H1 (cell line): ENCODE measurements around the gene KLHL17. TPM values are rescaled to one million over a fixed set of nuclear protein-coding genes. Genes with fewer than 3 reads are reported as not detected.

Experiments
- CTCF ChIA-PET: fragments of 300-600 bp; sonication (Branson Sonifier 250); formaldehyde crosslinking; loops from one replicate; lab custom pipeline; 2021; ENCODE audit not compliant: partially characterized antibody; lab: Charles Lee
- POLR2A ChIA-PET: fragments of 300-600 bp; sonication (Branson Sonifier 250); formaldehyde crosslinking; loops from one replicate; lab custom pipeline; 2021; ENCODE audit warnings: inconsistent platforms; ENCODE audit not compliant: partially characterized antibody; lab: Charles Lee
- DNase-seq, 2 experiments: peaks; one replicate each; pipeline versions ENCODE4 v3.0.0 to v3.0.0-alpha.2; 2010 to 2022; ENCODE audit warnings: low spot score in 2 of 2, low read depth in 1 of 2, mixed read lengths in 1 of 2
- FAIRE-seq: peaks from 2 replicates; lab custom pipeline; 2011; peaks lifted over from hg19 to GRCh38; lab: Jason Lieb, UNC
- H2AFZ ChIP-seq: 2 replicates; pipeline ENCODE4 v1.8.1; 2012; ENCODE audit warnings: low read length, inconsistent platforms
- H2AK5ac ChIP-seq: 2 replicates; pipeline ENCODE4 v1.6.1; 2013; ENCODE audit warnings: low read depth, low read length
- H2BK120ac ChIP-seq: replicated peaks from 2 replicates; pipeline ENCODE3; 2013; ENCODE audit warnings: low read depth, low read length, inconsistent platforms
- H2BK12ac ChIP-seq: 2 replicates; pipeline ENCODE4 v1.6.1; 2013; ENCODE audit warnings: low read depth, low read length
- H2BK15ac ChIP-seq: 2 replicates; pipeline ENCODE4 v1.6.1; 2013; ENCODE audit warnings: low read length
- H2BK20ac ChIP-seq: 2 replicates; pipeline ENCODE4 v1.6.1; 2013; ENCODE audit warnings: low read length
- H2BK5ac ChIP-seq: 2 replicates; pipeline ENCODE4 v1.6.1; 2013; ENCODE audit warnings: low read depth, low read length
- H3K14ac ChIP-seq: 2 replicates; pipeline ENCODE4 v1.6.1; 2013; ENCODE audit warnings: inconsistent platforms; ENCODE audit not compliant: insufficient read length
- H3K18ac ChIP-seq: 2 replicates; pipeline ENCODE4 v1.6.1; 2013; ENCODE audit warnings: low read length; ENCODE audit errors: extremely low read depth
- H3K23ac ChIP-seq: 2 replicates; pipeline ENCODE4 v1.6.1; 2013; ENCODE audit warnings: inconsistent platforms; ENCODE audit not compliant: insufficient read length
- H3K23me2 ChIP-seq: 2 replicates; pipeline ENCODE4 v1.6.1; 2013; ENCODE audit warnings: low read depth, low read length
- H3K27ac ChIP-seq: 2 replicates; pipeline ENCODE4 v1.6.1; 2011; ENCODE audit warnings: low read depth, low read length, inconsistent platforms
- H3K27me3 ChIP-seq, 4 experiments: replicated peaks in 1 of 4; 1 replicate in 1 of 4; 2 replicates in 3 of 4; pipeline versions ENCODE4 v1.6.1 to v1.8.1; 2011 to 2013; ENCODE audit warnings: low read length in 3 of 4, mild to moderate bottlenecking in 3 of 4, inconsistent platforms in 2 of 4, mixed read lengths in 2 of 4, moderate library complexity in 1 of 4; ENCODE audit not compliant: control insufficient read depth in 3 of 4, insufficient read depth in 3 of 4; ENCODE audit errors: extremely low read depth in 1 of 4
- H3K36me3 ChIP-seq, 4 experiments: 2 replicates each; pipeline versions ENCODE4 v1.6.1 to v1.8.1; 2011 to 2013; ENCODE audit warnings: mild to moderate bottlenecking in 4 of 4, low read length in 3 of 4, moderate library complexity in 2 of 4, control low read depth in 1 of 4, inconsistent platforms in 1 of 4; ENCODE audit not compliant: insufficient read depth in 4 of 4, control insufficient read depth in 2 of 4
- H3K4ac ChIP-seq: replicated peaks from 2 replicates; pipeline ENCODE3; 2013; ENCODE audit warnings: low read length, low read depth, mixed read lengths, inconsistent platforms; ENCODE audit not compliant: insufficient read length
- H3K4me1 ChIP-seq, 4 experiments: replicated peaks in 1 of 4; 1 replicate in 1 of 4; 2 replicates in 3 of 4; pipeline versions ENCODE4 v1.6.1 to v1.8.1; 2011 to 2013; ENCODE audit warnings: low read length in 3 of 4, inconsistent platforms in 2 of 4, mixed read lengths in 1 of 4; ENCODE audit not compliant: insufficient read depth in 4 of 4, control insufficient read depth in 3 of 4
- H3K4me2 ChIP-seq, 2 experiments: 2 replicates each; pipeline versions ENCODE4 v1.6.1 to v1.8.1; 2011 to 2013; ENCODE audit warnings: low read depth in 2 of 2, low read length in 2 of 2, control low read depth in 1 of 2, inconsistent platforms in 1 of 2, mild to moderate bottlenecking in 1 of 2; ENCODE audit not compliant: insufficient read depth in 1 of 2
- H3K4me3 ChIP-seq, 4 experiments: fragments of 200-600, 300-600 bp in 1 of 4; sonication (generic), shearing (Covaris generic), sonication (Bioruptor Twin) in 1 of 4; 2 replicates each; pipeline versions ENCODE4 v1.5.1 to v1.8.1; 2011 to 2016; ENCODE audit warnings: low read length in 4 of 4, low read depth in 3 of 4, control low read depth in 2 of 4, inconsistent platforms in 2 of 4, mild to moderate bottlenecking in 2 of 4, mixed read lengths in 1 of 4, moderate library complexity in 1 of 4; ENCODE audit not compliant: insufficient read depth in 2 of 4; ENCODE audit errors: extremely low read depth in 1 of 4
- H3K56ac ChIP-seq: replicated peaks from 2 replicates; pipeline ENCODE3; 2013; ENCODE audit warnings: low read depth, mild to moderate bottlenecking, mixed read lengths, low read length, inconsistent platforms; ENCODE audit not compliant: insufficient read length
- H3K79me1 ChIP-seq: 2 replicates; pipeline ENCODE4 v1.6.1; 2013; ENCODE audit warnings: low read depth, low read length, control low read depth
- H3K79me2 ChIP-seq, 2 experiments: 2 replicates each; pipeline versions ENCODE4 v1.6.1 to v1.8.1; 2012 to 2013; ENCODE audit warnings: low read length in 2 of 2, mild to moderate bottlenecking in 2 of 2, inconsistent platforms in 1 of 2; ENCODE audit not compliant: insufficient read depth in 2 of 2, control insufficient read depth in 1 of 2
- H3K9ac ChIP-seq, 4 experiments: replicated peaks in 1 of 4; 1 replicate in 1 of 4; 2 replicates in 3 of 4; pipeline versions ENCODE4 v1.6.1 to v1.8.1; 2011 to 2013; ENCODE audit warnings: low read depth in 3 of 4, low read length in 3 of 4, control low read depth in 2 of 4, mild to moderate bottlenecking in 2 of 4, moderate library complexity in 2 of 4, inconsistent platforms in 1 of 4; ENCODE audit errors: extremely low read depth in 1 of 4
- H3K9me3 ChIP-seq, 2 experiments: 2 replicates each; pipeline versions ENCODE4 v1.6.1 to v1.8.1; 2012 to 2013; ENCODE audit warnings: mild to moderate bottlenecking in 2 of 2, moderate library complexity in 2 of 2, control low read depth in 1 of 2, inconsistent platforms in 1 of 2, low read depth in 1 of 2, low read length in 1 of 2, mixed read lengths in 1 of 2; ENCODE audit not compliant: insufficient read depth in 2 of 2
- H4K20me1 ChIP-seq, 2 experiments: replicated peaks in 1 of 2; 2 replicates each; pipeline versions ENCODE3 to v1.8.1; 2011 to 2013; ENCODE audit warnings: inconsistent platforms in 2 of 2, low read length in 2 of 2, mild to moderate bottlenecking in 1 of 2; ENCODE audit not compliant: insufficient read depth in 2 of 2, control insufficient read depth in 1 of 2
- H4K5ac ChIP-seq: 2 replicates; pipeline ENCODE4 v1.6.1; 2013; ENCODE audit warnings: low read length, low read depth, mixed read lengths, inconsistent platforms; ENCODE audit not compliant: insufficient read length
- H4K8ac ChIP-seq: 2 replicates; pipeline ENCODE4 v1.8.0; 2013; ENCODE audit warnings: mild to moderate bottlenecking, moderate library complexity, low read length, inconsistent platforms; ENCODE audit not compliant: insufficient read depth; ENCODE audit errors: extremely low read depth
- H4K91ac ChIP-seq: replicated peaks from 2 replicates; pipeline ENCODE3; 2013; ENCODE audit warnings: low read length, mixed read lengths, inconsistent platforms; ENCODE audit not compliant: insufficient read length
- KDM5A ChIP-seq: fragments of 200-600 bp; IDR thresholded peaks from 2 replicates; pipeline ENCODE4 v1.7.1; 2012; ENCODE audit warnings: mild to moderate bottlenecking, low read length, inconsistent platforms, mixed read lengths
- TCF12 ChIP-seq: IDR thresholded peaks from 2 replicates; pipeline ENCODE4 v1.6.1; 2011; ENCODE audit warnings: low read depth, mild to moderate bottlenecking, low read length
- WGBS, 2 experiments: shearing (Covaris generic) in 1 of 2; methylation state at CpG; one replicate each; pipeline versions ENCODE4 v1.1.6 to v1.1.7; 2013 to 2015; ENCODE audit warnings: low lambda C conversion rate in 2 of 2, mixed read lengths in 2 of 2, inconsistent platforms in 1 of 2, low coverage in 1 of 2, missing lambda C conversion rate in 1 of 2; ENCODE audit not compliant: insufficient replicate concordance in 2 of 2, insufficient coverage in 1 of 2, insufficient read length in 1 of 2; ENCODE audit errors: extremely low coverage in 1 of 2, missing lambda C conversion rate in 1 of 2; 5-methylcytosine and 5-hydroxymethylcytosine counted together
- polyA plus RNA-seq, 7 experiments: library from polyadenylated mRNA; depleted of rRNA in 3 of 7; stranded (reverse) in 5 of 7; unstranded in 2 of 7; fragments of >200 nt in 5 of 7; fragments of 200-250 nt in 2 of 7; gene quantifications; 1 replicate in 5 of 7; 2 replicates in 1 of 7; 4 replicates in 1 of 7; pipeline versions ENCODE4 v1.2.1 to v1.2.3, GENCODE V29; 2011 to 2013; ENCODE audit warnings: missing spikeins in 2 of 7, mixed read lengths in 2 of 7
- total RNA-seq: library from RNA; stranded (reverse); fragmentation: NEBNext Ultra II Directional; extraction: Animal tissue kit (Norgen Biotek cat#: 25700); gene quantifications from 2 replicates; pipeline ENCODE4 v1.2.1, GENCODE V29; 2021
- TF ChIP-seq, protein P1 (sequence below): IDR thresholded peaks from 2 replicates; pipeline ENCODE4 v1.6.1; 2012; ENCODE audit warnings: low read length, inconsistent platforms

Gene KLHL17
- total and polyA plus RNA-seq, 2 of the 8 experiments (the other 6 are each of a cell fraction or from before 2014, with no cell fraction given), result 32.6 to 36.1 TPM

DNA sequence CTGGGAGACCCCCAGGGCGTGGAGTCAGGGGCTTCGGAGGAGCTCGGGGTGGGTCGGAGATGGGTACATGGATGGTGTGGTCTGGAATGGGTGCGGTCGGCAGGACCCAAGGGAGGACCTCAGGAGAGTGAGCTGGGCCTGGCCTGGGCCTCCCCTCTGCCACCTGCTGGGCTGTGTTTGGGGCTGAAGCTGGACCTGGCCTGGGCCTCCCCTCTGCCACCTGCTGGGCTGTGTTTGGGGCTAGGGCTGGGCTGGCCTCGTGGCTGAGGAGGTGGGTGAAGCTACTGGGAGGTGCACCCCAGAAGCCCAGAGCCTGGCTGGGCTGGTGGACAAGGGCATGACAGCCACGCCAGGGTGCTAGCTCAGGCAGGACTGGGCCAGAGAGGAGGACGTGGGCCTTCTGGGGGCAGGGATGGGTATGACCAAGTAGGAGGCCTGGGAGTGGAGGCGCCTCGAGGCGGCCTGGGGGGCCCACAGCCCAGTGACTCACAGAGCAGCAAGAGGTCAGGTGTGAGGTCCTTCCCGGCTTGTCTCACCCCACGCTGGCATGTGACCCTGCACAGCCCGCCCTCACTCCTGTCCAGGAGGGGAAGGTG is 22.2 kb upstream of the KLHL17 start:
- no peak overlapping the region for H3K4me2 ChIP-seq
- no peak overlapping the region for H3K18ac ChIP-seq
- H2BK120ac ChIP-seq, result no peak overlapping the region
- POLR2A ChIA-PET, result interaction anchor here (0.9 to 9.5 kb wide), 3 partner anchors 8 to 17 kb away, joined by 3 to 65 read pairs (median 14); partner anchors contain the start of gene NOC2L
- no peak overlapping the region for H4K5ac ChIP-seq
- H3K27ac ChIP-seq, result no peak overlapping the region
- no peak overlapping the region for H3K4ac ChIP-seq
- no peak overlapping the region for H2BK15ac ChIP-seq
- H2BK12ac ChIP-seq, result no peak overlapping the region
- peaks cover 7% of the 10 kb centered on the region; the same call in 1 of the 2 replicates for H3K23me2 ChIP-seq
- no peak overlapping the region for H3K4me3 ChIP-seq
- no peak overlapping the region for H2AK5ac ChIP-seq
- H4K91ac ChIP-seq, result no peak overlapping the region
- no peak overlapping the region for H3K56ac ChIP-seq
- H3K36me3 ChIP-seq, result peaks cover 0 to 4% (median 0%) of the 10 kb centered on the region in 4 experiments; a peak in 1 of 8 replicates
- H2BK5ac ChIP-seq, result no peak overlapping the region
- H2AFZ ChIP-seq, result no peak overlapping the region
- no peak overlapping the region for H3K9ac ChIP-seq
- H3K9me3 ChIP-seq, result no peaks in the 10 kb centered on the region
- no peak overlapping the region for H3K23ac ChIP-seq
- no peak overlapping the region for H3K14ac ChIP-seq
- peaks cover 5 to 45% (median 30%) of the 10 kb centered on the region in 4 experiments for H3K4me1 ChIP-seq
- H3K27me3 ChIP-seq, result peaks cover 78 to 86% (median 85%) of the 10 kb centered on the region in 4 experiments
- CTCF ChIA-PET, result interaction anchor here (0.9 to 5.3 kb wide), 12 partner anchors 8 to 95 kb away, joined by 3 to 45 read pairs (median 6); partner anchors contain the start of gene PLEKHN1
- WGBS, 2 experiments, result 89% methylated on average over 15 of the region's 15 CpGs; no CpG with 5 or more reads in 1 of the 2 experiments
- no peaks in the 10 kb centered on the region for H3K79me1 ChIP-seq
- H2BK20ac ChIP-seq, result no peak overlapping the region
- H4K20me1 ChIP-seq, result peaks cover 10 to 28% of the 10 kb centered on the region in 2 experiments
- no peaks in the 10 kb centered on the region for H3K79me2 ChIP-seq
- peak overlapping the region; percentile 68; the same call in 1 of the 2 replicates for H4K8ac ChIP-seq
- DNase-seq (no peak), FAIRE-seq (no peak)
- TF ChIP-seq KDM5A (no peak), TCF12 (no peak)
- TF ChIP-seq, protein P1, sequence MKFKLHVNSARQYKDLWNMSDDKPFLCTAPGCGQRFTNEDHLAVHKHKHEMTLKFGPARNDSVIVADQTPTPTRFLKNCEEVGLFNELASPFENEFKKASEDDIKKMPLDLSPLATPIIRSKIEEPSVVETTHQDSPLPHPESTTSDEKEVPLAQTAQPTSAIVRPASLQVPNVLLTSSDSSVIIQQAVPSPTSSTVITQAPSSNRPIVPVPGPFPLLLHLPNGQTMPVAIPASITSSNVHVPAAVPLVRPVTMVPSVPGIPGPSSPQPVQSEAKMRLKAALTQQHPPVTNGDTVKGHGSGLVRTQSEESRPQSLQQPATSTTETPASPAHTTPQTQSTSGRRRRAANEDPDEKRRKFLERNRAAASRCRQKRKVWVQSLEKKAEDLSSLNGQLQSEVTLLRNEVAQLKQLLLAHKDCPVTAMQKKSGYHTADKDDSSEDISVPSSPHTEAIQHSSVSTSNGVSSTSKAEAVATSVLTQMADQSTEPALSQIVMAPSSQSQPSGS, result no peak
